SU-DHL-6 (cell line): ENCODE measurements around the gene NAA11.

Experiments
- CTCF ChIP-seq: fragments of 200-600 bp; sonication (generic); IDR thresholded peaks from one replicate; pipeline ENCODE4 v1.5.1; 2017; ENCODE audit warnings: antibody characterized with exemption, mild to moderate bottlenecking, low read length, moderate library complexity; ENCODE audit not compliant: insufficient read depth, poor library complexity, severe bottlenecking
- EZH2phosphoT487 ChIP-seq: fragments of 200-600 bp; sonication (generic), shearing (Covaris generic); conservative IDR thresholded peaks from 2 replicates; pipeline ENCODE4 v1.6.1; 2018; ENCODE audit warnings: mild to moderate bottlenecking, antibody characterized with exemption, low read length, moderate library complexity, mixed read lengths

GRCh38 chr4:79298027-79298426 is 27.8 kb downstream of the NAA11 start:
- TF ChIP-seq CTCF = no peak
- TF ChIP-seq EZH2phosphoT487 = no peak
